H1 (cell line): ENCODE measurements around the gene DOCK3. TPM values are rescaled to one million over a fixed set of nuclear protein-coding genes. Genes with fewer than 3 reads are reported as not detected.

ENCODE experiments used
- CTCF ChIA-PET: fragments of 300-600 bp; sonication (Branson Sonifier 250); formaldehyde crosslinking; loops from one replicate; lab custom pipeline; 2021; ENCODE audit not compliant: partially characterized antibody; lab: Charles Lee
- POLR2A ChIA-PET: fragments of 300-600 bp; sonication (Branson Sonifier 250); formaldehyde crosslinking; loops from one replicate; lab custom pipeline; 2021; ENCODE audit warnings: inconsistent platforms; ENCODE audit not compliant: partially characterized antibody; lab: Charles Lee
- DNase-seq, 2 experiments: peaks; one replicate each; pipeline versions ENCODE4 v3.0.0 to v3.0.0-alpha.2; 2010 to 2022; ENCODE audit warnings: low spot score in 2 of 2, low read depth in 1 of 2, mixed read lengths in 1 of 2
- FAIRE-seq: peaks from 2 replicates; lab custom pipeline; 2011; peaks lifted over from hg19 to GRCh38; lab: Jason Lieb, UNC
- H2AFZ ChIP-seq: 2 replicates; pipeline ENCODE4 v1.8.1; 2012; ENCODE audit warnings: low read length, inconsistent platforms
- H2AK5ac ChIP-seq: 2 replicates; pipeline ENCODE4 v1.6.1; 2013; ENCODE audit warnings: low read depth, low read length
- H2BK120ac ChIP-seq: replicated peaks from 2 replicates; pipeline ENCODE3; 2013; ENCODE audit warnings: low read depth, low read length, inconsistent platforms
- H2BK12ac ChIP-seq: 2 replicates; pipeline ENCODE4 v1.6.1; 2013; ENCODE audit warnings: low read depth, low read length
- H2BK15ac ChIP-seq: 2 replicates; pipeline ENCODE4 v1.6.1; 2013; ENCODE audit warnings: low read length
- H2BK20ac ChIP-seq: 2 replicates; pipeline ENCODE4 v1.6.1; 2013; ENCODE audit warnings: low read length
- H2BK5ac ChIP-seq: 2 replicates; pipeline ENCODE4 v1.6.1; 2013; ENCODE audit warnings: low read depth, low read length
- H3K14ac ChIP-seq: 2 replicates; pipeline ENCODE4 v1.6.1; 2013; ENCODE audit warnings: inconsistent platforms; ENCODE audit not compliant: insufficient read length
- H3K18ac ChIP-seq: 2 replicates; pipeline ENCODE4 v1.6.1; 2013; ENCODE audit warnings: low read length; ENCODE audit errors: extremely low read depth
- H3K23ac ChIP-seq: 2 replicates; pipeline ENCODE4 v1.6.1; 2013; ENCODE audit warnings: inconsistent platforms; ENCODE audit not compliant: insufficient read length
- H3K23me2 ChIP-seq: 2 replicates; pipeline ENCODE4 v1.6.1; 2013; ENCODE audit warnings: low read depth, low read length
- H3K27ac ChIP-seq: 2 replicates; pipeline ENCODE4 v1.6.1; 2011; ENCODE audit warnings: low read depth, low read length, inconsistent platforms
- H3K27me3 ChIP-seq, 4 experiments: replicated peaks in 1 of 4; 1 replicate in 1 of 4; 2 replicates in 3 of 4; pipeline versions ENCODE4 v1.6.1 to v1.8.1; 2011 to 2013; ENCODE audit warnings: low read length in 3 of 4, mild to moderate bottlenecking in 3 of 4, inconsistent platforms in 2 of 4, mixed read lengths in 2 of 4, moderate library complexity in 1 of 4; ENCODE audit not compliant: control insufficient read depth in 3 of 4, insufficient read depth in 3 of 4; ENCODE audit errors: extremely low read depth in 1 of 4
- H3K36me3 ChIP-seq, 4 experiments: 2 replicates each; pipeline versions ENCODE4 v1.6.1 to v1.8.1; 2011 to 2013; ENCODE audit warnings: mild to moderate bottlenecking in 4 of 4, low read length in 3 of 4, moderate library complexity in 2 of 4, control low read depth in 1 of 4, inconsistent platforms in 1 of 4; ENCODE audit not compliant: insufficient read depth in 4 of 4, control insufficient read depth in 2 of 4
- H3K4ac ChIP-seq: replicated peaks from 2 replicates; pipeline ENCODE3; 2013; ENCODE audit warnings: low read length, low read depth, mixed read lengths, inconsistent platforms; ENCODE audit not compliant: insufficient read length
- H3K4me1 ChIP-seq, 4 experiments: replicated peaks in 1 of 4; 1 replicate in 1 of 4; 2 replicates in 3 of 4; pipeline versions ENCODE4 v1.6.1 to v1.8.1; 2011 to 2013; ENCODE audit warnings: low read length in 3 of 4, inconsistent platforms in 2 of 4, mixed read lengths in 1 of 4; ENCODE audit not compliant: insufficient read depth in 4 of 4, control insufficient read depth in 3 of 4
- H3K4me2 ChIP-seq, 2 experiments: 2 replicates each; pipeline versions ENCODE4 v1.6.1 to v1.8.1; 2011 to 2013; ENCODE audit warnings: low read depth in 2 of 2, low read length in 2 of 2, control low read depth in 1 of 2, inconsistent platforms in 1 of 2, mild to moderate bottlenecking in 1 of 2; ENCODE audit not compliant: insufficient read depth in 1 of 2
- H3K4me3 ChIP-seq, 4 experiments: fragments of 200-600, 300-600 bp in 1 of 4; sonication (generic), shearing (Covaris generic), sonication (Bioruptor Twin) in 1 of 4; 2 replicates each; pipeline versions ENCODE4 v1.5.1 to v1.8.1; 2011 to 2016; ENCODE audit warnings: low read length in 4 of 4, low read depth in 3 of 4, control low read depth in 2 of 4, inconsistent platforms in 2 of 4, mild to moderate bottlenecking in 2 of 4, mixed read lengths in 1 of 4, moderate library complexity in 1 of 4; ENCODE audit not compliant: insufficient read depth in 2 of 4; ENCODE audit errors: extremely low read depth in 1 of 4
- H3K56ac ChIP-seq: replicated peaks from 2 replicates; pipeline ENCODE3; 2013; ENCODE audit warnings: low read depth, mild to moderate bottlenecking, mixed read lengths, low read length, inconsistent platforms; ENCODE audit not compliant: insufficient read length
- H3K79me1 ChIP-seq: 2 replicates; pipeline ENCODE4 v1.6.1; 2013; ENCODE audit warnings: low read depth, low read length, control low read depth
- H3K79me2 ChIP-seq, 2 experiments: 2 replicates each; pipeline versions ENCODE4 v1.6.1 to v1.8.1; 2012 to 2013; ENCODE audit warnings: low read length in 2 of 2, mild to moderate bottlenecking in 2 of 2, inconsistent platforms in 1 of 2; ENCODE audit not compliant: insufficient read depth in 2 of 2, control insufficient read depth in 1 of 2
- H3K9ac ChIP-seq, 4 experiments: replicated peaks in 1 of 4; 1 replicate in 1 of 4; 2 replicates in 3 of 4; pipeline versions ENCODE4 v1.6.1 to v1.8.1; 2011 to 2013; ENCODE audit warnings: low read depth in 3 of 4, low read length in 3 of 4, control low read depth in 2 of 4, mild to moderate bottlenecking in 2 of 4, moderate library complexity in 2 of 4, inconsistent platforms in 1 of 4; ENCODE audit errors: extremely low read depth in 1 of 4
- H3K9me3 ChIP-seq, 2 experiments: 2 replicates each; pipeline versions ENCODE4 v1.6.1 to v1.8.1; 2012 to 2013; ENCODE audit warnings: mild to moderate bottlenecking in 2 of 2, moderate library complexity in 2 of 2, control low read depth in 1 of 2, inconsistent platforms in 1 of 2, low read depth in 1 of 2, low read length in 1 of 2, mixed read lengths in 1 of 2; ENCODE audit not compliant: insufficient read depth in 2 of 2
- H4K20me1 ChIP-seq, 2 experiments: replicated peaks in 1 of 2; 2 replicates each; pipeline versions ENCODE3 to v1.8.1; 2011 to 2013; ENCODE audit warnings: inconsistent platforms in 2 of 2, low read length in 2 of 2, mild to moderate bottlenecking in 1 of 2; ENCODE audit not compliant: insufficient read depth in 2 of 2, control insufficient read depth in 1 of 2
- H4K5ac ChIP-seq: 2 replicates; pipeline ENCODE4 v1.6.1; 2013; ENCODE audit warnings: low read length, low read depth, mixed read lengths, inconsistent platforms; ENCODE audit not compliant: insufficient read length
- H4K8ac ChIP-seq: 2 replicates; pipeline ENCODE4 v1.8.0; 2013; ENCODE audit warnings: mild to moderate bottlenecking, moderate library complexity, low read length, inconsistent platforms; ENCODE audit not compliant: insufficient read depth; ENCODE audit errors: extremely low read depth
- H4K91ac ChIP-seq: replicated peaks from 2 replicates; pipeline ENCODE3; 2013; ENCODE audit warnings: low read length, mixed read lengths, inconsistent platforms; ENCODE audit not compliant: insufficient read length
- EGR1 ChIP-seq: IDR thresholded peaks from 2 replicates; pipeline ENCODE4 v1.6.1; 2011; ENCODE audit warnings: low read depth, low read length, borderline replicate concordance
- JUND ChIP-seq: IDR thresholded peaks from 2 replicates; pipeline ENCODE4 v1.6.1; 2011; ENCODE audit warnings: mild to moderate bottlenecking, improper control_type of control experiment, low read length
- POU5F1 ChIP-seq: IDR thresholded peaks from 2 replicates; pipeline ENCODE4 v1.6.1; 2011; ENCODE audit warnings: low read depth, mild to moderate bottlenecking, low read length, moderate library complexity
- RAD21 ChIP-seq, 2 experiments: IDR thresholded peaks in 1 of 2; conservative IDR thresholded peaks in 1 of 2; 2 replicates each; pipeline ENCODE4 v1.6.1; 2011; ENCODE audit warnings: low read depth in 2 of 2, low read length in 2 of 2, improper control_type of control experiment in 1 of 2, inconsistent platforms in 1 of 2, mild to moderate bottlenecking in 1 of 2, moderate library complexity in 1 of 2
- SRF ChIP-seq: IDR thresholded peaks from 2 replicates; pipeline ENCODE4 v1.6.1; 2011; ENCODE audit warnings: mild to moderate bottlenecking, low read depth, low read length, moderate library complexity
- WGBS, 2 experiments: shearing (Covaris generic) in 1 of 2; methylation state at CpG; one replicate each; pipeline versions ENCODE4 v1.1.6 to v1.1.7; 2013 to 2015; ENCODE audit warnings: low lambda C conversion rate in 2 of 2, mixed read lengths in 2 of 2, inconsistent platforms in 1 of 2, low coverage in 1 of 2, missing lambda C conversion rate in 1 of 2; ENCODE audit not compliant: insufficient replicate concordance in 2 of 2, insufficient coverage in 1 of 2, insufficient read length in 1 of 2; ENCODE audit errors: extremely low coverage in 1 of 2, missing lambda C conversion rate in 1 of 2; 5-methylcytosine and 5-hydroxymethylcytosine counted together
- polyA plus RNA-seq, 7 experiments: library from polyadenylated mRNA; depleted of rRNA in 3 of 7; stranded (reverse) in 5 of 7; unstranded in 2 of 7; fragments of >200 nt in 5 of 7; fragments of 200-250 nt in 2 of 7; gene quantifications; 1 replicate in 5 of 7; 2 replicates in 1 of 7; 4 replicates in 1 of 7; pipeline versions ENCODE4 v1.2.1 to v1.2.3, GENCODE V29; 2011 to 2013; ENCODE audit warnings: missing spikeins in 2 of 7, mixed read lengths in 2 of 7
- total RNA-seq: library from RNA; stranded (reverse); fragmentation: NEBNext Ultra II Directional; extraction: Animal tissue kit (Norgen Biotek cat#: 25700); gene quantifications from 2 replicates; pipeline ENCODE4 v1.2.1, GENCODE V29; 2021
- TF ChIP-seq, protein P1 (sequence below), 3 experiments: IDR thresholded peaks; 1 replicate in 2 of 3; 2 replicates in 1 of 3; pipeline versions ENCODE4 v1.5.1 to v1.6.1; 2011; ENCODE audit warnings: low read length in 3 of 3, mild to moderate bottlenecking in 3 of 3, inconsistent platforms in 2 of 3, low read depth in 1 of 3, moderate library complexity in 1 of 3; ENCODE audit not compliant: insufficient read depth in 1 of 3; ENCODE audit errors: control extremely low read depth in 1 of 3
- TF ChIP-seq, protein P2 (sequence below): IDR thresholded peaks from 2 replicates; pipeline ENCODE4 v1.6.1; 2011; ENCODE audit warnings: low read length, improper control_type of control experiment

DOCK3 gene
- total and polyA plus RNA-seq, 2 of the 8 experiments (the other 6 are each of a cell fraction or from before 2014, with no cell fraction given), result 2.7 to 5.0 TPM

DNA sequence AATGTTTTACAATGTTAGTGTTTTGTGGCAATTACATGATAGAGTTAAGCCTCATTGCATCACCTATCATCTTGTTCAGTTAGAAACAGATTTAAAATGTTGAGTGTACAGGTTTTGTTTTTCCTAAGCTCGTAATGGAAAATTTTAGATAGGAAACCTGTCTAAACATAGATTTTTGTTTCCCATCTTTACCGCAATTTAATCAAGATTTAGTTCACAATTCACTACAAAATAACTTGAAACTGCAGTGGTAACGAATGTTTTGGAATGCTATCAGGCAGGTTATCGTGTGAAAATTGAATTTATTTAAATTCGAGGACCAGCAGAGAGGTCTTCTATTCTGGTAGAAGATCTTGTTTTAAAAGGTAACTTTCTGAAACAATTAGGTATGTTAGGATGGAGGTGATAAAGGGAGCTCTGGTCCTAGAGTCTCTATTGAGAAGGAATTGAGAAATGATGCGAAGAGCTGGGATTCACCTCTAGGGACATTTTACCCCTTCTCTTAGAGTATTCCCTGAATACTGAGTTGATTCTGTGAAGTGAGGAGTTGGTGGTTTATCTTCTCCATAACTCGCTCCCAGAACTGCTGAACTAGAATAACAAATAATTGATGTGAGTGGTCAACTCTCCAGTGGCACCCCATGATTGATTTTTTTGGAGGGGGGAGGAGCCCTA is 1.4 kb downstream of the DOCK3 start:
- DNase-seq (no peak), FAIRE-seq (no peak)
- no peak overlapping the region for H3K14ac ChIP-seq
- H2BK15ac ChIP-seq, result no peak overlapping the region
- no peak overlapping the region for H2BK12ac ChIP-seq
- peaks cover 0 to 16% (median 14%) of the 10 kb centered on the region in 4 experiments; a peak in 6 of 7 replicates for H3K27me3 ChIP-seq
- peaks cover 4% of the 10 kb centered on the region; the same call in 1 of the 2 replicates for H3K23me2 ChIP-seq
- peak overlapping the region in 3 of 4 experiments; percentile 51 to 81 (median 67); a peak in 5 of 8 replicates for H3K4me3 ChIP-seq
- no peak overlapping the region for H3K18ac ChIP-seq
- H4K8ac ChIP-seq, result no peak overlapping the region
- H2AFZ ChIP-seq, result no peak overlapping the region
- H3K9me3 ChIP-seq, result no peaks in the 10 kb centered on the region
- H3K4ac ChIP-seq, result no peak overlapping the region
- WGBS, 2 experiments, result 67% methylated on average over 7 of the region's 7 CpGs; no CpG with 5 or more reads in 1 of the 2 experiments
- H3K4me1 ChIP-seq, result peaks cover 4 to 10% (median 6%) of the 10 kb centered on the region in 4 experiments
- H3K27ac ChIP-seq, result no peak overlapping the region
- H4K91ac ChIP-seq, result no peak overlapping the region
- no peaks in the 10 kb centered on the region for H3K36me3 ChIP-seq
- no peak overlapping the region for H2AK5ac ChIP-seq
- no peaks in the 10 kb centered on the region for H4K20me1 ChIP-seq
- H3K56ac ChIP-seq, result no peak overlapping the region
- ChIA-PET CTCF (interaction anchor here (0.7 to 63.8 kb wide), 22 partner anchors 10 to 712 kb away, joined by 3 to 1262 read pairs (median 4); partner anchors contain the start of genes CISH and MAPKAPK3), POLR2A (interaction anchor here (0.7 to 0.9 kb wide), 2 partner anchors 19 to 143 kb away, joined by 3 to 4 read pairs; no protein-coding TSS in a partner anchor)
- no peak overlapping the region for H2BK120ac ChIP-seq
- H3K23ac ChIP-seq, result no peak overlapping the region
- peak overlapping the region; percentile 47 to 67 for H3K4me2 ChIP-seq
- no peaks in the 10 kb centered on the region for H3K79me1 ChIP-seq
- H2BK5ac ChIP-seq, result no peak overlapping the region
- no peak overlapping the region for H4K5ac ChIP-seq
- no peak overlapping the region for H3K9ac ChIP-seq
- H3K79me2 ChIP-seq, result peaks cover 0 to 40% of the 10 kb centered on the region in 2 experiments; a peak in 2 of 4 replicates
- no peak overlapping the region for H2BK20ac ChIP-seq
- TF ChIP-seq POU5F1 (no peak), SRF (no peak), RAD21 (IDR thresholded peaks at IDR 0.05 in 1 of 2, conservative IDR thresholded peaks at IDR 0.05 in 1 of 2; ENCODE audit: low read depth in 2 of 2, low read length in 2 of 2) (0 out of 4 replicates have a peak, but pooled peaks of 1 of the 2 experiments have one; percentile 10), JUND (no peak), EGR1 (no peak)
- TF ChIP-seq, protein P1, sequence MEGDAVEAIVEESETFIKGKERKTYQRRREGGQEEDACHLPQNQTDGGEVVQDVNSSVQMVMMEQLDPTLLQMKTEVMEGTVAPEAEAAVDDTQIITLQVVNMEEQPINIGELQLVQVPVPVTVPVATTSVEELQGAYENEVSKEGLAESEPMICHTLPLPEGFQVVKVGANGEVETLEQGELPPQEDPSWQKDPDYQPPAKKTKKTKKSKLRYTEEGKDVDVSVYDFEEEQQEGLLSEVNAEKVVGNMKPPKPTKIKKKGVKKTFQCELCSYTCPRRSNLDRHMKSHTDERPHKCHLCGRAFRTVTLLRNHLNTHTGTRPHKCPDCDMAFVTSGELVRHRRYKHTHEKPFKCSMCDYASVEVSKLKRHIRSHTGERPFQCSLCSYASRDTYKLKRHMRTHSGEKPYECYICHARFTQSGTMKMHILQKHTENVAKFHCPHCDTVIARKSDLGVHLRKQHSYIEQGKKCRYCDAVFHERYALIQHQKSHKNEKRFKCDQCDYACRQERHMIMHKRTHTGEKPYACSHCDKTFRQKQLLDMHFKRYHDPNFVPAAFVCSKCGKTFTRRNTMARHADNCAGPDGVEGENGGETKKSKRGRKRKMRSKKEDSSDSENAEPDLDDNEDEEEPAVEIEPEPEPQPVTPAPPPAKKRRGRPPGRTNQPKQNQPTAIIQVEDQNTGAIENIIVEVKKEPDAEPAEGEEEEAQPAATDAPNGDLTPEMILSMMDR (IDR thresholded peaks at IDR 0.05; ENCODE audit: control extremely low read depth in 1 of 3, insufficient read depth in 1 of 3, low read depth in 1 of 3, low read length in 3 of 3), result peak in 1 of 3 experiments; percentile 5; a peak in 1 of 4 replicates
- TF ChIP-seq, protein P2, sequence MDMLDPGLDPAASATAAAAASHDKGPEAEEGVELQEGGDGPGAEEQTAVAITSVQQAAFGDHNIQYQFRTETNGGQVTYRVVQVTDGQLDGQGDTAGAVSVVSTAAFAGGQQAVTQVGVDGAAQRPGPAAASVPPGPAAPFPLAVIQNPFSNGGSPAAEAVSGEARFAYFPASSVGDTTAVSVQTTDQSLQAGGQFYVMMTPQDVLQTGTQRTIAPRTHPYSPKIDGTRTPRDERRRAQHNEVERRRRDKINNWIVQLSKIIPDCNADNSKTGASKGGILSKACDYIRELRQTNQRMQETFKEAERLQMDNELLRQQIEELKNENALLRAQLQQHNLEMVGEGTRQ, result no peak
